Epithelial cell of proximal tubule (primary cell): ENCODE data around the gene NPL. TPM values are rescaled to one million over a fixed set of nuclear protein-coding genes. Genes with fewer than 3 reads are reported as not detected.

Source experiments
- DNase-seq: peaks from one replicate; pipeline ENCODE4 v3.0.0-alpha.2; 2011; ENCODE audit warnings: low read depth
- H3K4me3 ChIP-seq: 2 replicates; pipeline ENCODE4 v1.5.1; 2011; ENCODE audit warnings: low read depth, mild to moderate bottlenecking, low read length
- total RNA-seq: library from RNA; depleted of rRNA; stranded (reverse); fragments of >200 nt; gene quantifications from 2 replicates; pipeline ENCODE4 v1.2.3, GENCODE V29; 2015
- TF ChIP-seq, protein P1 (sequence below): conservative IDR thresholded peaks from 2 replicates; pipeline ENCODE4 v1.5.1; 2012; ENCODE audit warnings: low read depth, mild to moderate bottlenecking, low read length

Gene NPL
- total RNA-seq, 1 donor from 2014 or later: 0.06 TPM

DNA sequence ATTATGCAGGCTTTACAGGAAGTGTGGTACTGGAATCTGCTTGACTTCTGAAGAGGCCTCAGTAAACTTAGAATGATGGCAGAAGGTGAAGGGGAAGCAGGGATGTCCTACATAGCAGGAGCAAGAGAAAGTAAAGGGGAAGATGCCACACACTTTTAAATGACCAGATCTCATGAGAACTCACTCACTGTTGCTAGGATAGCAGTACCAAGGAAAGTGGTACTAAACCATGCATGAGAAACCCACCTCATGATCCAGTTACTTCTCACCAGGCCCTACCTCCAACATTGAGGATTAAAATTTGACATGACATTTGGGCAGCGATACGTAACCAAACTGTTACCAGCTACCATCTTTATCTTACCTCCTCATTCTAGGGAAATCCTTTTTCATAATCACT is 59.2 kb downstream of the NPL start:
- no peak overlapping the region for H3K4me3 ChIP-seq
- no peak for DNase-seq
- TF ChIP-seq, protein P1, sequence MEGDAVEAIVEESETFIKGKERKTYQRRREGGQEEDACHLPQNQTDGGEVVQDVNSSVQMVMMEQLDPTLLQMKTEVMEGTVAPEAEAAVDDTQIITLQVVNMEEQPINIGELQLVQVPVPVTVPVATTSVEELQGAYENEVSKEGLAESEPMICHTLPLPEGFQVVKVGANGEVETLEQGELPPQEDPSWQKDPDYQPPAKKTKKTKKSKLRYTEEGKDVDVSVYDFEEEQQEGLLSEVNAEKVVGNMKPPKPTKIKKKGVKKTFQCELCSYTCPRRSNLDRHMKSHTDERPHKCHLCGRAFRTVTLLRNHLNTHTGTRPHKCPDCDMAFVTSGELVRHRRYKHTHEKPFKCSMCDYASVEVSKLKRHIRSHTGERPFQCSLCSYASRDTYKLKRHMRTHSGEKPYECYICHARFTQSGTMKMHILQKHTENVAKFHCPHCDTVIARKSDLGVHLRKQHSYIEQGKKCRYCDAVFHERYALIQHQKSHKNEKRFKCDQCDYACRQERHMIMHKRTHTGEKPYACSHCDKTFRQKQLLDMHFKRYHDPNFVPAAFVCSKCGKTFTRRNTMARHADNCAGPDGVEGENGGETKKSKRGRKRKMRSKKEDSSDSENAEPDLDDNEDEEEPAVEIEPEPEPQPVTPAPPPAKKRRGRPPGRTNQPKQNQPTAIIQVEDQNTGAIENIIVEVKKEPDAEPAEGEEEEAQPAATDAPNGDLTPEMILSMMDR: no peak

DNA sequence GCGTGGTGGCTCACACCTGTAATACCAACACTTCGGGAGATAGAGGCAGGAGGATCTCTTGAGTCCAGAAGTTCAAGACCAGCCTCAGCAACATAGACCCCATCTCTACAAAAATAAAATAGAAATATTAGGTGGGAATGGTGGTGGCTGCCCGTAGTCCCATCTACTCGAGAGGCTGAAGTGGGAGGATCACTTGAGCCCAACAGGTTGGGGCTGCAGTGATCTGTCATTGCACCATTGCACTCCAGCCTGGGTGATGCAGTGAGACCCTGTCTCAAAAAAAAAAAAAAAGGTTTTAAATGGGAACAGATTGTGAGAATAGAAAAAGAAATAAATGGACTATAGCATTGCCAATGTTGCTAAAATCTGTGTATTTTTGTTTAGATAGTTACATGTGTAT is 60.7 kb downstream of the NPL start:
- TF ChIP-seq, protein P1: no peak
- H3K4me3 ChIP-seq: no peak overlapping the region
- no peak for DNase-seq

DNA sequence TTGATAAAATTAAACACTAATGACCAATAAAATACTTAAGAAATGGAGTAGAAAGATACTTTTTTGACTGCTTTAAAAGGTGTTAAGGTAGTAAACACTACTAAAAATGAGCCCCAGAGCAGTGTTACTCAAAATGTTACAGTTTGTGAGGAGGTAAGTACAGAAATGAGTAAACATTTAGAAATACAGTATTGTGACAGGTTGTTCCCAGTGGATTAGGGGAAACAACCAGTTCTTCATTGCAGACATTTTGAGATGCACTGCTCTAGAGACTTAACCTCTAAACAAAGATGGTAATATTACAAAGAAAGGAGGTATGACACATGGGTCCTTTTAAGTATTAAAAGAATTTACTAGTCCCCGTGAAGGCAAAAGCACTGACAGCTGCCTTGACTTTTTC is 62.3 kb downstream of the NPL start:
- H3K4me3 ChIP-seq: no peak overlapping the region
- no peak for DNase-seq

DNA sequence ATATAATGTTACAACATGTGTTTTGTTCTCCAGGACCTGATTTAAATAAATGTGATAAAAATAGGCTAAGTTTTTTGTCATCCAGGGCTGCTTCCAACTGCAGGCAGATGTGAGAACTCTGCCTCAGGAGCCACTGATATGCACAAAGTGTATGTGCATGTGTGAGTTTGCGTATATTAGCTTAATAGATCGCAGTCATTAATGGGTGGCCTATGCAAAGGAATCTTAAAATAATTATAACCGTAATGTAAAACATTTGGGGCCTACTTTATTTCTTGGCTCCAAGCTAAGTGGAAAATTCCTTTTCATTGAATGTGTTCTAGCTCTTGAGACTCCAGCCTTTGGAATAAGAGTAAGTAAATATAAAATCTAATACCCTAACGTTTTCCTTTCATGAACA is 66.3 kb downstream of the NPL start:
- TF ChIP-seq, protein P1: no peak
- no peak for DNase-seq
- H3K4me3 ChIP-seq: no peak overlapping the region

More for the DNA sequence above, 62.3 kb downstream of the NPL start:
- TF ChIP-seq, protein P1: no peak

DNA sequence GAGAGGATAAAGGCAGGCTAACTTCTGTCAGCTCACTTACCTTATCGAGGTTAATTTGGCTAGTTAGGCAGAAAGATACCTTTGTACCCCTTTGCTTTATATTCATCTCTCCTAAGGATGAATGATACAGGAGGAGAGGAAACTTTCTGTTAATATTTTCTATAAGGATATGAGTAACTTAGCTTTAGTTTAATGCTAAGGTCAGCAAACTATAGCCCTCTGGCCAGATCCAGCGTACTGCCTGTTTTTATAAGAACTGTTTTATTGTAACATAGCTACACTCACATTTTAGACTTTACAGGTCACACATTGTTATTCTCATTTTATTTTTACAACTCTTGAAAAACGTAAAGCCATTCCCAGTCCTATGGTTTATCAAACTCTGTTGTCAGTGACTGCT is 67.6 kb downstream of the NPL start:
- no peak overlapping the region for H3K4me3 ChIP-seq
- no peak for DNase-seq
- TF ChIP-seq, protein P1: no peak

DNA sequence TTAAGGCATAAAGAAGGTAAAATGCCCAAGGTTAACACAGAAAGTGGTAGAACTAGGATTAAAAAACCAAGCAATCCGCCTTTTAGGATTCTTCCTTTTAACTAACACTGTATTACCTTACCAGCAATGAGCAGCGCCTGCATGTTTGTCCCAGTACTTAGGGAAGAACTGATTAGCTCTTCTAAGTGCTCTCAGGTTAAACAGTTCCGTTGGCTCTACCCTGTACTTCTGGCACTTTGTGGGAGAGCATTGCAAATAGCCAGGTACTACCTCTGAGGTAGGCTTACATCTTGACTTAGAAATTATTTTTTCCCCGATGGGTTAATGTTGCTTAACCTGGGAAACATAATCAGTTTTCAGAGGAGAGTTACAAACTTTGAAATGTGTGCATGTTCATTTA is 71.1 kb downstream of the NPL start:
- TF ChIP-seq, protein P1: no peak
- no peak for DNase-seq

DNA sequence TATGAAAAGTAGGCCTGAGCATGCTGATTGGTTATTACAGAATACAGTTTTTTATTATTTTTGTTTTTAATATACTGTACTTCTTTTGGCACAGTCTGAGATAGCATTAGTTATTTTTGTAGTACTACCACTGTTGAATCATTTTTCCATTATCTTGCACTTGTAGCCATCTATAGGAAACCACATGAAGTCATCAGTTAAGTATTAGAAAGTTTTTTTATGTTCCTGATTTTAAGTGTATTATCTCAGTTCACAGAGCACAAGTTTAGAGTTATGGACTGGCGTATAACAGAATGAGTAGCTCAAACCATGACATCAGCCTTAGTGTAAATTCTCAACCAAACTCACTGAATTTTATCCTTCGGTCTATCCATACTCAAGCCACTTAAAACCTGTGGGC is 72.4 kb downstream of the NPL start:
- H3K4me3 ChIP-seq: no peak overlapping the region
- DNase-seq: no peak
- TF ChIP-seq, protein P1: no peak

More for the DNA sequence above, 71.1 kb downstream of the NPL start:
- no peak overlapping the region for H3K4me3 ChIP-seq
